Activated CD8-positive, alpha-beta memory T cell treated with anti-CD3 and anti-CD28 coated beads for 36 hours (primary cell): ENCODE results near the gene UXS1. TPM values are rescaled to one million over a fixed set of nuclear protein-coding genes. Genes with fewer than 3 reads are reported as not detected.

ENCODE experiments used
- CTCF ChIA-PET: fragments of 350-600 bp; sonication (Branson Sonifier 250); formaldehyde crosslinking; loops from one replicate; lab custom pipeline; 2021; ENCODE audit warnings: antibody characterized with exemption; lab: Charles Lee
- POLR2A ChIA-PET: fragments of 350-600 bp; sonication (Branson Sonifier 250); formaldehyde crosslinking; loops from one replicate; lab custom pipeline; 2021; ENCODE audit warnings: antibody characterized with exemption; lab: Charles Lee
- total RNA-seq, 2 experiments: library from RNA; stranded (reverse); gene quantifications; one replicate each; pipeline ENCODE4 v1.2.3, GENCODE V29; 2021

The UXS1 gene
- total RNA-seq, 2 experiments from 2014 or later = 42.0 to 43.9 TPM

GRCh38 chr2:106167067-106167466 is 27.0 kb downstream of the UXS1 start:
- POLR2A ChIA-PET = no interaction called here
- CTCF ChIA-PET = interaction anchor here (1.3 kb wide), 1 partner anchor 78 kb away, joined by 3 read pairs; no protein-coding TSS in a partner anchor

- POLR2A ChIA-PET = no interaction called here
- CTCF ChIA-PET = no interaction called here
Observed at GRCh38 chr2:106165561-106165960, 28.5 kb downstream of the UXS1 start.

- POLR2A ChIA-PET = no interaction called here
- CTCF ChIA-PET = interaction anchor here (0.7 kb wide), 1 partner anchor 22 kb away, joined by 3 read pairs; no protein-coding TSS in a partner anchor
Observed at GRCh38 chr2:106165029-106165428, 29.1 kb downstream of the UXS1 start.

GRCh38 chr2:106163948-106164545 is 30.1 kb downstream of the UXS1 start:
- CTCF ChIA-PET = no interaction called here
- POLR2A ChIA-PET = no interaction called here

GRCh38 chr2:106161938-106162820 is 31.9 kb downstream of the UXS1 start:
- ChIA-PET POLR2A (interaction anchor here (3.1 kb wide), 1 partner anchor 31 kb away, joined by 30 read pairs; the partner anchor contains the start of gene UXS1), CTCF (interaction anchor here (3.0 kb wide), 1 partner anchor 31 kb away, joined by 10 read pairs; no protein-coding TSS in a partner anchor)

- ChIA-PET POLR2A (interaction anchor here (2.0 to 3.1 kb wide), 2 partner anchors 22 to 32 kb away, joined by 5 to 30 read pairs; partner anchors contain the start of gene UXS1), CTCF (interaction anchor here (1.3 to 3.0 kb wide), 3 partner anchors 16 to 34 kb away, joined by 3 to 10 read pairs (median 5); no protein-coding TSS in a partner anchor)
Observed at GRCh38 chr2:106161341-106161740, 32.8 kb downstream of the UXS1 start.

- ChIA-PET POLR2A (interaction anchor here (1.2 to 3.1 kb wide), 3 partner anchors 16 to 33 kb away, joined by 4 to 30 read pairs (median 5); partner anchors contain the start of gene UXS1), CTCF (interaction anchor here (1.3 to 3.0 kb wide), 3 partner anchors 16 to 35 kb away, joined by 3 to 10 read pairs (median 5); no protein-coding TSS in a partner anchor)
Observed at GRCh38 chr2:106160786-106161261, 33.3 kb downstream of the UXS1 start.

- ChIA-PET POLR2A (interaction anchor here (1.2 to 3.1 kb wide), 4 partner anchors 12 to 33 kb away, joined by 4 to 30 read pairs (median 4); partner anchors contain the start of gene UXS1), CTCF (interaction anchor here (0.7 to 3.0 kb wide), 4 partner anchors 13 to 35 kb away, joined by 3 to 10 read pairs (median 4); no protein-coding TSS in a partner anchor)
Observed at GRCh38 chr2:106159866-106160785, 34.0 kb downstream of the UXS1 start.

- CTCF ChIA-PET = interaction anchor here (1.2 to 1.4 kb wide), 2 partner anchors 21 to 60 kb away, joined by 3 read pairs; no protein-coding TSS in a partner anchor
Observed at GRCh38 chr2:106158871-106159270, 35.2 kb downstream of the UXS1 start.

GRCh38 chr2:106158131-106158530 is 36.0 kb downstream of the UXS1 start:
- POLR2A ChIA-PET = interaction anchor here (0.9 to 1.8 kb wide), 2 partner anchors 14 to 35 kb away, joined by 8 to 9 read pairs; partner anchors contain the start of gene UXS1
- CTCF ChIA-PET = interaction anchor here (1.2 to 1.9 kb wide), 3 partner anchors 18 to 59 kb away, joined by 3 to 5 read pairs (median 3); no protein-coding TSS in a partner anchor

More at GRCh38 chr2:106158871-106159270, 35.2 kb downstream of the UXS1 start:
- POLR2A ChIA-PET = interaction anchor here (0.9 to 1.8 kb wide), 3 partner anchors 11 to 35 kb away, joined by 4 to 9 read pairs (median 8); partner anchors contain the start of gene UXS1

- POLR2A ChIA-PET = interaction anchor here (1.8 kb wide), 1 partner anchor 36 kb away, joined by 9 read pairs; the partner anchor contains the start of gene UXS1
- CTCF ChIA-PET = interaction anchor here (0.6 to 1.9 kb wide), 2 partner anchors 17 to 425 kb away, joined by 4 to 5 read pairs; no protein-coding TSS in a partner anchor
Observed at GRCh38 chr2:106157416-106157815, 36.7 kb downstream of the UXS1 start.

GRCh38 chr2:106156305-106157296 is 37.5 kb downstream of the UXS1 start:
- ChIA-PET POLR2A (no interaction called here), CTCF (interaction anchor here (0.6 to 1.9 kb wide), 2 partner anchors 16 to 425 kb away, joined by 4 to 5 read pairs; no protein-coding TSS in a partner anchor)

- ChIA-PET CTCF (no interaction called here), POLR2A (no interaction called here)
Observed at GRCh38 chr2:106153781-106154180, 40.3 kb downstream of the UXS1 start.

GRCh38 chr2:106147665-106148064 is 46.4 kb downstream of the UXS1 start:
- ChIA-PET POLR2A (interaction anchor here (1.2 to 1.7 kb wide), 2 partner anchors 12 to 46 kb away, joined by 4 read pairs; partner anchors contain the start of gene UXS1), CTCF (interaction anchor here (0.8 kb wide), 1 partner anchor 12 kb away, joined by 3 read pairs; no protein-coding TSS in a partner anchor)

- CTCF ChIA-PET = interaction anchor here (0.8 kb wide), 1 partner anchor 12 kb away, joined by 3 read pairs; no protein-coding TSS in a partner anchor
- POLR2A ChIA-PET = interaction anchor here (1.7 kb wide), 1 partner anchor 47 kb away, joined by 4 read pairs; the partner anchor contains the start of gene UXS1
Observed at GRCh38 chr2:106147159-106147558, 46.9 kb downstream of the UXS1 start.
